ENCODE results near the gene RAPGEF4. TPM values are rescaled to one million over a fixed set of nuclear protein-coding genes. Genes with fewer than 3 reads are reported as not detected.

RAPGEF4 gene
- polyA plus RNA-seq, 1 experiment: 1.3 TPM

GRCh38 chr2:172736424-172737174 is 954 bp downstream of the RAPGEF4 start:
- peak overlapping the region; percentile 54 for H3K4me3 ChIP-seq (ENCODE audit: low read depth, low read length)
- no peak for DNase-seq (ENCODE audit: low read depth, low spot score)
- H3K27me3 ChIP-seq (ENCODE audit: control insufficient read depth, insufficient read depth, low read length): peaks cover 24% of the 10 kb centered on the region
- no peaks in the 10 kb centered on the region for H3K9me3 ChIP-seq (ENCODE audit: control insufficient read depth, insufficient read depth, low read length)
- TF ChIP-seq CTCF (IDR thresholded peaks at IDR 0.05; ENCODE audit: low read depth, low read length): no peak
- POLR2A ChIA-PET: no interaction called here
- no peak overlapping the region for H3K27ac ChIP-seq (ENCODE audit: low read depth, low read length)
- CTCF ChIA-PET: interaction anchor here (0.6 to 1.9 kb wide), 2 partner anchors 70 to 1138 kb away, joined by 3 to 8 read pairs; no protein-coding TSS in a partner anchor

GRCh38 chr2:172739661-172740266 is 4.1 kb downstream of the RAPGEF4 start:
- CTCF ChIA-PET: no interaction called here
- POLR2A ChIA-PET: no interaction called here
- H3K9me3 ChIP-seq (ENCODE audit: control insufficient read depth, insufficient read depth, low read length): no peaks in the 10 kb centered on the region
- no peak overlapping the region for H3K27ac ChIP-seq (ENCODE audit: low read depth, low read length)
- TF ChIP-seq CTCF (IDR thresholded peaks at IDR 0.05; ENCODE audit: low read depth, low read length): no peak
- no peak overlapping the region for H3K4me3 ChIP-seq (ENCODE audit: low read depth, low read length)
- DNase-seq (ENCODE audit: low read depth, low spot score): no peak
- H3K27me3 ChIP-seq (ENCODE audit: control insufficient read depth, insufficient read depth, low read length): peaks cover 16% of the 10 kb centered on the region

GRCh38 chr2:172740856-172741255 is 5.2 kb downstream of the RAPGEF4 start:
- DNase-seq (ENCODE audit: low read depth, low spot score): no peak
- Histone ChIP-seq H3K27ac (ENCODE audit: low read depth, low read length) (no peak overlapping the region), H3K9me3 (ENCODE audit: control insufficient read depth, insufficient read depth, low read length) (no peaks in the 10 kb centered on the region), H3K27me3 (ENCODE audit: control insufficient read depth, insufficient read depth, low read length) (peaks cover 9% of the 10 kb centered on the region), H3K4me3 (ENCODE audit: low read depth, low read length) (no peak overlapping the region)
- TF ChIP-seq CTCF (IDR thresholded peaks at IDR 0.05; ENCODE audit: low read depth, low read length): no peak
- POLR2A ChIA-PET: no interaction called here
- CTCF ChIA-PET: interaction anchor here (0.6 kb wide), 1 partner anchor 9 kb away, joined by 3 read pairs; no protein-coding TSS in a partner anchor

GRCh38 chr2:172742931-172743540 is 7.4 kb downstream of the RAPGEF4 start:
- ChIA-PET CTCF (no interaction called here), POLR2A (no interaction called here)
- no peak overlapping the region for H3K27ac ChIP-seq (ENCODE audit: low read depth, low read length)

More at GRCh38 chr2:172742931-172743540, 7.4 kb downstream of the RAPGEF4 start:
- no peak for TF ChIP-seq CTCF (IDR thresholded peaks at IDR 0.05; ENCODE audit: low read depth, low read length)
- no peak for DNase-seq (ENCODE audit: low read depth, low spot score)
- H3K27me3 ChIP-seq (ENCODE audit: control insufficient read depth, insufficient read depth, low read length): no peaks in the 10 kb centered on the region
- no peak overlapping the region for H3K4me3 ChIP-seq (ENCODE audit: low read depth, low read length)
- no peaks in the 10 kb centered on the region; the same call in 1 of the 2 replicates for H3K9me3 ChIP-seq (ENCODE audit: control insufficient read depth, insufficient read depth, low read length)
